HG02885 (cell line): ENCODE measurements around the gene SYNE3.
"Not testable (repeated sequence)": the region's sequence is repeated elsewhere in the genome, so short reads cannot be mapped to it uniquely, and the experiment has no call there.

Source experiments
- ATAC-seq: cut with Tn5 transposase; IDR thresholded peaks from one replicate; pipeline ENCODE4 v1.9.1; 2021; ENCODE audit warnings: mild to moderate bottlenecking; ENCODE audit not compliant: unreplicated experiment, poor library complexity

Gene SYNE3

GRCh38 chr14:95524706-95525512 lies 8.5 kb upstream of the SYNE3 start:
- no peak for ATAC-seq

GRCh38 chr14:95523815-95524448 lies 7.5 kb upstream of the SYNE3 start:
- ATAC-seq: no peak

- ATAC-seq: no peak
Measured at GRCh38 chr14:95523051-95523814, 6.8 kb upstream of the SYNE3 start.

- ATAC-seq: no peak
Measured at GRCh38 chr14:95522556-95522955, 6.1 kb upstream of the SYNE3 start.

- no peak for ATAC-seq
Measured at GRCh38 chr14:95522116-95522515, 5.7 kb upstream of the SYNE3 start.

GRCh38 chr14:95521001-95521400 lies 4.6 kb upstream of the SYNE3 start:
- ATAC-seq: no peak

- no peak for ATAC-seq
Measured at GRCh38 chr14:95520346-95520745, 3.9 kb upstream of the SYNE3 start.

GRCh38 chr14:95519699-95520098 lies 3.2 kb upstream of the SYNE3 start:
- peak; percentile 17 for ATAC-seq

- no peak for ATAC-seq
Measured at GRCh38 chr14:95518045-95518751, 1.7 kb upstream of the SYNE3 start.

- ATAC-seq: peak; percentile 87
Measured at GRCh38 chr14:95515596-95516552, 576 bp downstream of the SYNE3 start.

- no peak for ATAC-seq
Measured at GRCh38 chr14:95515080-95515489, 1.4 kb downstream of the SYNE3 start.

- ATAC-seq: no peak
Measured at GRCh38 chr14:95514131-95515079, 2.0 kb downstream of the SYNE3 start.

GRCh38 chr14:95513291-95513690 lies 3.2 kb downstream of the SYNE3 start:
- no peak for ATAC-seq

GRCh38 chr14:95511687-95512086 lies 4.8 kb downstream of the SYNE3 start:
- ATAC-seq: no peak

GRCh38 chr14:95510804-95511203 lies 5.6 kb downstream of the SYNE3 start:
- no peak for ATAC-seq

- ATAC-seq: not testable (repeated sequence)
Measured at GRCh38 chr14:95510344-95510743, 6.1 kb downstream of the SYNE3 start.

- no peak for ATAC-seq
Measured at GRCh38 chr14:95509495-95509894, 7.0 kb downstream of the SYNE3 start.

GRCh38 chr14:95508377-95508776 lies 8.1 kb downstream of the SYNE3 start:
- no peak for ATAC-seq
